GM18907 (cell line): ENCODE measurements around the gene TOLLIP.
"Not testable (repeated sequence)": the region's sequence is repeated elsewhere in the genome, so short reads cannot be mapped to it uniquely, and the experiment has no call there.

Experiments used
- ATAC-seq: cut with Tn5 transposase; IDR thresholded peaks from one replicate; pipeline ENCODE4 v1.9.1; 2021; ENCODE audit warnings: mild to moderate bottlenecking, moderate library complexity; ENCODE audit not compliant: unreplicated experiment

TOLLIP gene

GRCh38 chr11:1252371-1253102 is 56.9 kb downstream of the TOLLIP start:
- ATAC-seq = no peak

DNA sequence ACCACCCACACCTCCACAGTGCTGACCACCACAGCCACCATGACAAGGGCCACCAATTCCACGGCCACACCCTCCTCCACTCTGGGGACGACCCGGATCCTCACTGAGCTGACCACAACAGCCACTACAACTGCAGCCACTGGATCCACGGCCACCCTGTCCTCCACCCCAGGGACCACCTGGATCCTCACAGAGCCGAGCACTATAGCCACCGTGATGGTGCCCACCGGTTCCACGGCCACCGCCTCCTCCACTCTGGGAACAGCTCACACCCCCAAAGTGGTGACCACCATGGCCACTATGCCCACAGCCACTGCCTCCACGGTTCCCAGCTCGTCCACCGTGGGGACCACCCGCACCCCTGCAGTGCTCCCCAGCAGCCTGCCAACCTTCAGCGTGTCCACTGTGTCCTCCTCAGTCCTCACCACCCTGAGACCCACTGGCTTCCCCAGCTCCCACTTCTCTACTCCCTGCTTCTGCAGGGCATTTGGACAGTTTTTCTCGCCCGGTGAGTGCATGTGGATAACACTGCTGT is 58.1 kb downstream of the TOLLIP start:
- no peak for ATAC-seq

GRCh38 chr11:1250411-1250810 is 59.0 kb downstream of the TOLLIP start:
- not testable (repeated sequence) for ATAC-seq

- not testable (repeated sequence) for ATAC-seq
These were observed 60.5 kb downstream of the TOLLIP start for GRCh38 chr11:1248951-1249350.

DNA sequence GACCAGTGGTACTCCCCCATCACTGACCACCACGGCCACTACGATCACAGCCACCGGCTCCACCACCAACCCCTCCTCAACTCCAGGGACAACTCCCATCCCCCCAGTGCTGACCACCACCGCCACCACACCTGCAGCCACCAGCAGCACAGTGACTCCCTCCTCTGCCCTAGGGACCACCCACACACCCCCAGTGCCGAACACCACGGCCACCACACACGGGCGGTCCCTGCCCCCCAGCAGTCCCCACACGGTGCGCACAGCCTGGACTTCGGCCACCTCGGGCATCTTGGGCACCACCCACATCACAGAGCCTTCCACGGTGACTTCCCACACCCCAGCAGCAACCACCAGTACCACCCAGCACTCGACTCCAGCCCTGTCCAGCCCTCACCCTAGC is 62.4 kb downstream of the TOLLIP start:
- not testable (repeated sequence) for ATAC-seq

DNA sequence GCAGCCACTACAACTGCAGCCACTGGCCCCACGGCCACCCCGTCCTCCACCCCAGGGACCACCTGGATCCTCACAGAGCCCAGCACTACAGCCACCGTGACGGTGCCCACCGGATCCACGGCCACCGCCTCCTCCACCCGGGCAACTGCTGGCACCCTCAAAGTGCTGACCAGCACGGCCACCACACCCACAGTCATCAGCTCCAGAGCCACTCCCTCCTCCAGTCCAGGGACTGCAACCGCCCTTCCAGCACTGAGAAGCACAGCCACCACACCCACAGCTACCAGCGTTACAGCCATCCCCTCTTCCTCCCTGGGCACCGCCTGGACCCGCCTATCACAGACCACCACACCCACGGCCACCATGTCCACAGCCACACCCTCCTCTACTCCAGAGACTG is 63.1 kb downstream of the TOLLIP start:
- not testable (repeated sequence) for ATAC-seq

GRCh38 chr11:1245717-1246116 is 63.7 kb downstream of the TOLLIP start:
- not testable (repeated sequence) for ATAC-seq

GRCh38 chr11:1244557-1244956 is 64.9 kb downstream of the TOLLIP start:
- ATAC-seq = not testable (repeated sequence)

GRCh38 chr11:1243521-1243920 is 65.9 kb downstream of the TOLLIP start:
- ATAC-seq = not testable (repeated sequence)

DNA sequence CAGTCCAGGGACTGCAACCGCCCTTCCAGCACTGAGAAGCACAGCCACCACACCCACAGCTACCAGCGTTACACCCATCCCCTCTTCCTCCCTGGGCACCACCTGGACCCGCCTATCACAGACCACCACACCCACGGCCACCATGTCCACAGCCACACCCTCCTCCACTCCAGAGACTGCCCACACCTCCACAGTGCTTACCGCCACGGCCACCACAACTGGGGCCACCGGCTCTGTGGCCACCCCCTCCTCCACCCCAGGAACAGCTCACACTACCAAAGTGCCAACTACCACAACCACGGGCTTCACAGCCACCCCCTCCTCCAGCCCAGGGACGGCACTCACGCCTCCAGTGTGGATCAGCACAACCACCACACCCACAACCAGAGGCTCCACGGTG is 66.7 kb downstream of the TOLLIP start:
- not testable (repeated sequence) for ATAC-seq

GRCh38 chr11:1242289-1242688 is 67.1 kb downstream of the TOLLIP start:
- ATAC-seq = no peak

GRCh38 chr11:1241706-1242105 is 67.7 kb downstream of the TOLLIP start:
- ATAC-seq = no peak

GRCh38 chr11:1240771-1241170 is 68.7 kb downstream of the TOLLIP start:
- ATAC-seq = no peak

GRCh38 chr11:1239596-1240205 is 69.7 kb downstream of the TOLLIP start:
- ATAC-seq = no peak

DNA sequence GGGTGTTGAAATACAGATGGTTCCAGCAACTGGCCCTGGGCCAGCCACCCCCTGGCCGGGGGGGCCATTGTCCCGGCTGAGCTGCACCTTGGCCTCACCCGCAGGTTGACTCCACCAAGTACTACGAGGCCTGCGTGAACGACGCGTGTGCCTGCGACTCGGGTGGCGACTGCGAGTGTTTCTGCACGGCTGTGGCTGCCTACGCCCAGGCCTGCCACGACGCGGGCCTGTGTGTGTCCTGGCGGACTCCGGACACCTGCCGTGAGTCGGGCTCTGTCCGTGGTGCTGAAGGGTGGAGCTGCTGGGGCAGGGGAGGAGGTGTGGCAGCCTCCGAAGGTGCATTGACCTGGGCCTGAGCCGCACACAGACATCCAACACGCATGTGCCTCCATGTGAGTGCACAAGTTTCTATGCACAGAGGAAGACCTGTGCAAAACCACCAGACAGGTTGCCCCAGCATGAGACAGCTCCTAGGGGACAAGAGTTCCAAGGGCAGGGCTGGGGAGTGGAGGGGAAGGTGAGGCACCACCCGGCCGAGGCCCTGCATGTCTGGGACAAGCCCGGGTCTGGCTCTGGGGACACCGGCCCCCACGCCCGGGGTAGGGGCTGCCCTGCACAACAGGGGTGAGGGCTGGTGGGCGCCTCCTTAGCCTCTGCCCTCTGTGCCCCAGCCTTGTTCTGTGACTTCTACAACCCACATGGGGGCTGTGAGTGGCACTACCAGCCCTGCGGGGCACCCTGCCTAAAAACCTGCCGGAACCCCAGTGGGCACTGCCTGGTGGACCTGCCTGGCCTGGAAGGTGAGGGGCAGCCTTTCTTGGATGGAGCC is 70.5 kb downstream of the TOLLIP start:
- no peak for ATAC-seq

DNA sequence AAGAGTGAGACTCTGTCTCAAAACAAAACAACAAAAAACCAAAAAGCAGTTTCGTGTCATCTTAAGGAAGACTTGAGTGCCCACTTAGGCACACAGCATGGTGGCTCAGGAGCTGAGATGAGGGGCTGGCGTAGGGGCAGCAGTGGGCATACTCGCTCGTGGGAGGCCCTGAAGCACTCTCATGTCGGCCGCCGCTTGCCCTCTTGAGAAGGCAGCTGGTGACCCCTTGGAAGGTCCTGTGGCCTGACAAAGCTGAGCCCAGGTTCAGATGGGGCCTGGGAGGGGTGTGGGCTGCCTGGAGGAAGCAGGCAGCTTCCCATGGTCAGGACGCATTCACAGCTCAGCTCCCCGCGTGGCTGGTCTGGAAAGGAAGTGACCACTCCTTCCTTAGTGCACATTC is 71.6 kb downstream of the TOLLIP start:
- ATAC-seq = no peak

DNA sequence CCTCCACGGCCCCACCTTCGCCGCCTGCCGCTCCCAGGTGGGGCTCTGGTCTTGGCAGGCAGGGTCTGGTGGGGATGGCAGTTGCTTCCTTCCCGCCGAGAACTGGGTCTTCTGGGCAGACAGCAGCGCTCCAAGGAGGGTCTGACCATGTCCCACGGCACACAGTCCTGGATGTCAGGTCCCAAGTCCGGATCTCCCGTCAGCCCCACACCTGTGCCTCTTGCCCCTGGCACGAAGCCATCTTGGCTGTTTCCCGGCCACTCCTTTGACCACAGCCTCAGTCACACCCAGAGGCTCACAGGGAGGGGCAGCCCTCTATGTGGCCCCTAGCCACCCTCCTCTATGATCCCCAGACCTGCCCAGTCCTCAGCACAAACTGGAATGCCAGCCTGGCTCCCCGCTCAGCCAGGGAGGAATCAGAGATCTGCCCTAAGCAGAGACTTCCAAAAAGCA is 72.3 kb downstream of the TOLLIP start:
- ATAC-seq = no peak

DNA sequence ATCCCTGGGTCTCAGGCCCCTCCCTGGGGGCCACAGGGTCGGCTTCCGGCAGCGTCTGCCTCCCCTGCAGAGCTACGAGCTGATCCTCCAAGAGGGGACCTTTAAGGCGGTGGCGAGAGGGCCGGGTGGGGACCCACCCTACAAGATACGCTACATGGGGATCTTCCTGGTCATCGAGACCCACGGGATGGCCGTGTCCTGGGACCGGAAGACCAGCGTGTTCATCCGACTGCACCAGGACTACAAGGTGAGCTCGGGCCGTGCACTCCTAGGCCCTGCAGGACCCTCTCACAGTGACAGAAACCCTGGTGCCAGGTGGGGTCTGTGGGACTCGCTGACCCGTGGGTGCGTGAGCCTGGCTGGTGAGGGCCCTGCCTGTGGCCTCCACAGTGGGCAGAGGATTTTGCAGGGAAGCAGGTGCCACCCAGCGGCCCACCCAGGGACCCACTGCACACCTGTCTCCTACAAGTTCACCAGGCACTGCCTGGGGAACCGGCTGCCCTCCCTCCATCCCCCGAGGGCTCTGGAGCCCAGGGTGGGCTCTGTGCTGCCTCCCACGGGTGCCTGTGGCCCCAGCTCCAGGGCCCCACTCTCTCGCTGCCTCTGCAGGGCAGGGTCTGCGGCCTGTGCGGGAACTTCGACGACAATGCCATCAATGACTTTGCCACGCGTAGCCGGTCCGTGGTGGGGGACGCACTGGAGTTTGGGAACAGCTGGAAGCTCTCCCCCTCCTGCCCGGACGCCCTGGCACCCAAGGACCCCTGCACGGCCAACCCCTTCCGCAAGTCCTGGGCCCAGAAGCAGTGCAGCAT is 72.9 kb downstream of the TOLLIP start:
- no peak for ATAC-seq

- no peak for ATAC-seq
These were observed 73.5 kb downstream of the TOLLIP start for GRCh38 chr11:1235901-1236315.

DNA sequence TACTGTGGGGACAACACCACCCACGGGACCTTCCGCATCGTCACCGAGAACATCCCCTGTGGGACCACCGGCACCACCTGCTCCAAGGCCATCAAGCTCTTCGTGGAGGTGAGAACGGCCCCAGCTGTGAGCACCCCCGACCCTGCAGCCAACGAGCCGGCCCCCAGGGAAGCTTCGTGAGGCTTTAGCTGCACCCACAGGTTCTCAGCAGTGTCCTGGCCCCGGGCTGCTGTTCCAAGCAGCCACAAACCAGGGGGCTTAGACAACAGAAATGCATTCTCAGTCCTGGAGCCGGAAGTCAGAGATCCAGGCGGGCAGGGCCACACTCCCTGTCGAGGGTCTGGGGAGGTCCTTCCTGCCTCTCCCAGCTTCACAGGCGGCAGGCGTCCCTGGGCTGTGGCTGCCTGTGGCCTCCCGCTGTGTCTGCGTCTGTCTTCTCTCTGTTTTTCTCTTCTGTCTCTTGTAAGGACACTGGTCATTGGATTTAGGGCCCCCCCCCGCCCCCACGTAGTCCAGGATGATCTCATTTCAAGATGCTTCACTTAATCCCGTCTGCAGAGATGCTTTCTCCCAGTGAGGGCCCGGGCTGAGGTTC is 74.0 kb downstream of the TOLLIP start:
- ATAC-seq = no peak
